GM18517 (cell line): Measurements from ENCODE around the gene OAT.

Experiments used
- ATAC-seq: cut with Tn5 transposase; IDR thresholded peaks from one replicate; pipeline ENCODE4 v1.9.1; 2021; ENCODE audit warnings: mild to moderate bottlenecking, moderate library complexity; ENCODE audit not compliant: unreplicated experiment

OAT gene

DNA sequence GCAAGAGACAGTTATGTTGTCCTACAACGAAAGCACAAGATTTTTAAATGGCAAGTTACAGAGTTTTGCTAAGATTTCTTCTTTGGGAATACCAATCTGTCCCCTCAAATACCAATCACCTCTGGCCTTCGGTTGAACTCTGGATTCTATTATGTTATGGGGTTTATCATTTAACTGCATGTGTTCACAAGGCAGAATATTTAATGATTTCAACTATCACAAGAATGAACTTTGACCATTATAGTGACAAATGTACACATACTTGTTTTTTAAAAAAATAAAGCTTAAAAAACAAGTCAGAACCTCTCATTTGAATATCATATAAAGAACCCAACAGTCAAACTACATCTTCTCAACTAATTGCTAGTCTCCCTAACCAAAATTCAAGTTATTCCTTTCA is 11.3 kb downstream of the OAT start:
- no peak for ATAC-seq

DNA sequence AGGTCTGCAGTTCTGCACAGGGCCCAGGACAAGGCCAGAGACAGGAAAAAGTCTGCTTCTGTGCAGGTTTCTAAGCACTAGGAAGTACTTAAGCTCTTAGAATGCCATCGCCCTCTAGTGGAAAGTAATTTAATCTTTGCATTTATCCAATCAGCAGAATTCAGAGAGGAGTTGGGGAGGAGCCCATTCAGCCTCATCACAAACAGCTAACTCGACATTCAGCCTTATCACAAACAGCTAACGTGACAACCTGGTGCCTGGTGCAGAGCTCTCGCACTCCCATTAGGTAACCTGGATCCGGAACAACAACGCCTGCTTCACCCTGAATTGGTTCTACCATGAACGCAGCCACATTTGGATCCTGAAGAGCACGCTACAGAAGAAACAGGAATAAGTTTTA is 15.2 kb downstream of the OAT start:
- ATAC-seq = peak; percentile 79

DNA sequence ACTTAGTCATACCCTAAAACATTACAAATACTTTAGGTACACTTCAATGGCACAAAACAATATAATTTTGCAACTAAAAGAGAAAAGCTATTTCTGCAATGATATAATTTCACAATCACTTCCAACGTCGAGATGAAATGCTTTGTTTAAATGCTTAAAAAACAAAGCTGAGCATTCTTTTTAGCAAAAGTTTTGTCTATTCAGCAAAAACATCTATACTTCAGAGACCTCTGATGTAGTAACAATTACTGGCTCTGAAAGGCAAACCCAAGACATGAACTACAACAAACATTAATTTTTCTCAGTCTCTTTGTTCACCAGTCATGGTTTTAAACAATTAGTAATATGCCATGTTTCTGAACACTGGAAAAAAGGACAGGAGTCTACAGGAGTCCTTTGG is 16.4 kb downstream of the OAT start:
- no peak for ATAC-seq

DNA sequence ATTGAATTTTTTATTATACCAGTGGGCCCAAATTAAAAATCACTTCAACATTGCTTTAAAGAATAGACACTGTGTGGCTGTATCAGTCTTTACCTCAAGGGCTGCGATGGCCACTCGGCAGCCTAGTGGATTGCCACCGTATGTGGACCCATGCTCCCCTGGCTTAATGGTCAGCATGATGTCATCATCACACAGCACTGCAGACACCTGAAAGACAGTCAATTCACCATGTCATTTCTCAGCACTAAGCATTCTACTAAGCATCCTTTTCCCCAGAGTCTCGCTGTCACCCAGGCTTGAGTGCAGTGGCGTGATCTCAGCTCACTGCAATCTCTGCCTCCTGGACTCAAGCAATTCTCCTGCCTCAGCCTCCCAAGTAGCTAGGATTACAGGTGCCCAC is 17.1 kb downstream of the OAT start:
- ATAC-seq = no peak

DNA sequence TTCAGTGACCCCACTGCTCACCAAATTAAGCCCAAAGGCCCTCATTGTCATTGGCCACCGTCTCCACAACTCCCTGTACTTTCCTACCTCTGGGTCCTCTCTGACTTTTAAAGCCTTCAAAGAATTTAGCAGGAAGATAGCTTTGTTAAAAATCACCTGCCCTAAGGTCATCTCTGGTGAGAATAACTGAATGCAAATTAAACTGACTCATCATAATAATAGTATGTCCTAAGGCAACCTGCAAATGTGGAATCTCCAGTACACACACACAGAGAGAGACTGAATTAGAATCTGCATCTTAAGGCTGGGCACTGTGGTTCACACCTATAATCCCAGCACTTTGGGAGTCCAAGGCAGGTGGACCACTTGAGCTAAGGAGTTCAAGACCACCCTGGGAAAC is 24.1 kb downstream of the OAT start:
- no peak for ATAC-seq

DNA sequence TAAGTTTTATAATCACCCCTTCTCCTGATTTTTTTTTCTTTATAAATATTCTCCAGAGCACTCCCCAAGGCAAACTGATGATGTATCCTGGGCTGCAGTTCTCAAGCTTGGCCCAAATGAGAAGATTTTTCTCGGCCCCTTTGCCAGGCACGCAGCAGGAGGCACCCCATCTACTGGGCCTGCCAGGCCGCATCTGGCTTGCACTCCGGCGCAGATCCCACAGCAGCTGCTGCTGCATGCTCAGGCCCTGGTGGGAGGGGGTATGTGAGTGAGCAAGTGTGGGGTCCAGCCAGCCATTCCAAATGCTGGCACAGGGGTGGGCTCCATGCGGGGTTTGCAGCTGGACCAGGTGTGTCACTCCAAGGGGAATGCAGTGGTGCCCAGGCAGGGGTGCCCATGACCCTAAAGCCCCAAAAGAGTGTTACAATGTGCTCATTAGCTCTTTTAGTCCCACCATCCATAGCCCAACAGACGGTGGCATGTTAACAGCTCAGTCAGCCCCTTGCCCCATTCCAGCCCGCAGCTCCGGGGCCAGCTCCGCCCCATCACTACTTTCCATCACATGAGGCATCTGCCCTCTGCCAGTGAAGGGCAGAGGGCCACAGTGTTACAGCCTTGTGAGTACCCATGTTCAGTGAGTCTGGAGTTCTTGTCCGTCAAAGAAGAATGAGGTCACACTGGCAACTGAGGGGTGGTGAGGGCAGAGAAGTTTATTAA is 25.9 kb downstream of the OAT start:
- ATAC-seq = no peak

DNA sequence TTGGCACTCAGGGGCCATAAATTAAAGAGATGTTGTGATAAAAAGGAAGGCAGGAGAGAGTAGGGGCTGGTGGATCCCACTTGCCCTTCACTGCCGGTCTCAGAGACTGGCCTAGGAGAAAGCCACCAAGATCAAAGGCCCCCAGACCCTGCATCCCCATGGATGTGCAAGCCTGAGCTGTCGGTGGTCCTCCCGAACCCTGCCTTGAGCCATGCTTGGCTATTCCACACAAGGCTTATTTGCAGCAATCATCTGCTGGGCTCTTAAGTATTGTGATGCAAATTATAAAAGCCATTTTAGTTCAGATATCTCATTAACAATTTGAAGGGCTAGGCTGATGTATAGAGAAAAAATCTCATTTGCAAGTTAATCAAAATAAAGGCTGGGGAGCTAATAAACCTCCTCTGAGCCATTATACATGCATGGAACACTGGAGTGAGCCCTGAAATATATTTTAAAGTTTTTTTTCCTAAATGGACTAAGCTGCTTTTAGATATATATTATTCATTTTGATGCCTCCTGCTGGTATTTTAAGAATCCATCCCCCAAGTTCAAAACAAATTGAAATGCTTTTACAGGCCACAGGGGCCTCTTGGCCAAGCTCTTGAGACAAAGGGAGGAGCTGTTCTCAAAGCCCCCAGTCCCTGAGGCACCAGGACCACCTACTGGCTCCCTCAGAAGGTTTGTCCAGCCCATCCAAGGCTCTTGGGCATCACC is 28.1 kb downstream of the OAT start:
- no peak for ATAC-seq

DNA sequence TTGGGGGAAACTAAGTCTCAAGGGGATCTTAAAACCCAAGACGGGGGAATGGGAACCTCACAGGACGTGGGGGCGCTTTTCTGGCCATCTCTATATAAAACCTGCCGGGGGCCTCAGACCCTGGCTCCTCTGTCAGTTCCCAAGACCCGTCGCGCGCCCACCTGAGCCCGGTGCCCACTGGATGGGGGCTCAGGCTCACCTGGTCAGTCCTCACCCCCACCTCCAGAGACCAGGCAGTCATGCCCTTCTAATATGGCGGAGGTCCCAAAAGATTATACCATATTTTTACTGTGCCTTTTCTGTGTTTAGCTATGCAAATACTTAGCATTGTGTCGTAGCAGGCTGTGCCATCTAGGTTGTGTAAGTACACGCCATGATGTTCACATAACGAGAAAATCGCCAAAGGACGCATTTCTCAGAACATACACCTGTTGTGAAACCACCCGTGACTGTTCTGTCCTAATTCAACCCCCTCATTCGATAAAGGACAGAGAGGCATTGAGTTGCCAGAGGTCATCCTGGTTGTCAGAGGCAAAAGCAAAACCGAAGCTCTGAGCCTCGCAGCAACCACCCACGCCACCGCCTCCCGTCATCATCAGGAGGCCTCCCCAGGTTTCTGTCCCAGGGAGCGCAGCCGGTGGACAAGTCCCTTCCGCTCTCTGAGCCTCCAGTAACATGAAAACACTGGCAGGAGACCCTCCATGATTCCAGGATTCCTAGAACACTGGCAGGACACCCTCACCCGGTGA is 28.9 kb downstream of the OAT start:
- ATAC-seq = no peak

DNA sequence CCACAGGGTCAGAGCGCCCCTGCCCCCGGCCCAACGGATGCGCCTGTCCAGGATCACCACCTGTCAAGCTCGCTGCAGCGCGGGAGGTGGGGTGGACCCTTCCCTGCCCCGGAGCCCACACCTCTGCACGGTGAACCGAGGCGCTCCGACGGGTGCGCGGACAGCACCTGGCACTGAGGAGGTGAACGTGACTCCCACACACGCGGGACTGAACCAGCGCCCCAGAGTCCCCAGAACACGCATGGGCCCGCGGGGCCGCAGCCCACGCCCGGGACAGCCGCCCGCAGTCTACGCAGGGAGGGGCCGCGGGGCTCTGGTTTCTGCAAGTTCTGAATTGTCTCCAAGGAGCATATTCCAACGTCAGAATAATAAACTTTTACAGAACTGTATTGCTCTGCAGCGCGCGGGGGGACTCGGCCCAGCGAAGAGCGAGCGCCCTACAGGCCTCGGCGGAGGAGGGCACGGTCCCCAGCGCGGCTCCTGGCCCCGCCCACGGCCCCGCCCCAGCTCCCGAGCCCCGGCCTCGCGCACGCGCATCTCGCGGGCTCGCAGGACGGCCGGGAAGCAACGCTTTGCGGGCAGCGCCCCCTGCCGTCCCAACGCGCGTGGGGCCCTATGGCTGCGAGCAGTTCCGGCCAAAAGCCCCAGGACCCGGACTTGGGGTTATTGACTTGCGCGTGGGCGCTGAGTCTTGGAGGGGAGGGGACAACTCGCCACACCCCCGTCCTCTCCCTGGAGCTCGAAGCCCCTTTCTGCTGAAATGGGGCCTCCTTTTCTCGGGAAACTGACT is 29.7 kb downstream of the OAT start:
- peak; percentile 85 for ATAC-seq

DNA sequence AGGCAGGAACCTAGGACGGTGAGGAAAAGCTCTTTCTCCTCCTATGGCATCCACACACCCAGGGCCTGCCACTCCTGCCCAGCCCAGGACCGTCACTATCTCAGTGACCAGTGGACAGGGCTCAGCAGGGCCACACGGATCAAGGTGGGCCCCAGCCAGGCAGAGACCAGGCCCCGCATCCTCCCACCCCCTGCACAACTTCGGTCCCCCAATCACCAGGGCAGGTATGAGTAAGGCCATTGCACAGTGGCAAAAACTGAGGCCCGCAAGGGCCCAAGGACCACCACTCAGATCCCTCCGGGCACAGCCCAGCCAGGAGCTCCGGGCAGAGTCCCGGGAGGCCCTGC is 30.3 kb downstream of the OAT start:
- ATAC-seq = no peak

DNA sequence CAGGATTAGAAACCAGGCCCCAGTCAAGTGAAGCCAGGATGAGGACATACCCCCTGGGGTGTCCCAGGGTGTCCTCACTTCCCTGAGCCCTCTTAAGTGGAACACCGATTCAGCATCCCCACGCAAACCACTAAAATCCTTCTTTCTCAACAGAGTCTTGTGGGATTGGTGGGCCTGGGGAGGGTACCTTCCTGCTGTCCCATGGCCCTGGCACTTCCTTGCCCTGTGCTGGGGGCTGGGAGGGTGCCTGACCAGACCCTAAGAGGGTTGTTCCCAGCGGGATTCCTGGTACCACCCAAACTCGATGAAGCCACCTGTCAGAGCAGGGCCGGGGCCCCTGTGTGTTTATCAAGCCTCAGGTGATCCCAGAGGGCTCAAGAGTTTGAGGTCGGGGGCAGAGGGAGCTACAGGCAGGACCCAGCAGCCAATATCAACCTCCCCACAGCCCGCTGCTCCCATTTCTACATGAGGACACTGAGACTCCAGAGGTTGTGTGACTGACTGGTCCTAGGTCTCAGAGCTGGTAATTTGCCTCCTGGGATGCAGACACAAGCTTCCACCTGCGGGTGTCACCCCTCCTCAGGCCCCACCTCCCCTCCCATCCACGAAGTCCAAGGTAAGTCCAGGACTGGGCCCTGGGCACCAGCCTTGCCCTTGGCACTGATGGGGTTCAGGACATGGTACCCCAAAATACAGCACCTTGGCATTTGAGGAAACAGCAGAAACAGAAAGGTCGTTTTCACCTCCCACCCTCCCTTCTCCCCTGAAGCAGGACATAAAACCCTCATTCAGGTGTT is 31.4 kb downstream of the OAT start:
- ATAC-seq = no peak

DNA sequence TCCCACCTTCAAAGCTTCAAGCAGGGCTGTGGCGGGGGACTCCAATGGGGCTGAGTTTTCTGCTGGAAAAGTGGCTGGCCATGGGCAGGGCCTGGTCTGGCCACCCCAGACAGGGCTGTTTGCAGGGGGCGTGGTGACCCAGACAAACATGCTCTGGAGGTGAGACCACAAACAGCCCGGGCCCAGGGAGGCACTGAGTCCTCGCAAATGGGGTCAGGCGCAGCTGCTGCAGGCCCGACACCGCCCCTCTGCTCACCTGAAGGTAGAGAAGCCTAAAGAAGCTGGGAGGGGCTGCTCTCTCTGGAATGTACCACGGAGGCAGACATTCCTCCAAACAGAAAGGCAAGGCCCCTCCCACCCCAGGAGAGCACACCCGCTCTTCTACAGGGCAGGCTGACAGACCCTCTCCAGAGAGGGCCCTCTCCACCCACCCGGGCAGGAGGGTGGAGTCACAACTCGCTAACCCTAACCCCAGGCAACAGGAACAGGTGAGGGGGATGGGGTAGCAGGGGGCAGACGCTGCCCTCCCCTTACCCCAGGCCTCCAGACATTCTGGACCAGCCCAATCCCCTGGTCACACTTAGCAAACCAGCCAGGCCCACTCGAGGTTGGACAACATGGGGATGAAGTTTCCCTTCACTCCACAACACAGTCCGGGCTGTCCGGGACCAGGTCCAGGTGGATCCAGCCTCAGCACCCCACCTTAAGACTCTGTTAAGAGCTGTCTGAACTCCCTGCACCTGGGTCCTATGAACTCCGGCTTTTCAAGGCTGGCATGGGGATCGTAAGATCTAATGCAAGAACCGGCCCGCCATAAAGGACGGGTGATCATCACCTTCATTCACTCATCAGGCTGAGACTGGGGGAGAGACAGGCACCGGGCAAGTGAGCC is 32.3 kb downstream of the OAT start:
- no peak for ATAC-seq

DNA sequence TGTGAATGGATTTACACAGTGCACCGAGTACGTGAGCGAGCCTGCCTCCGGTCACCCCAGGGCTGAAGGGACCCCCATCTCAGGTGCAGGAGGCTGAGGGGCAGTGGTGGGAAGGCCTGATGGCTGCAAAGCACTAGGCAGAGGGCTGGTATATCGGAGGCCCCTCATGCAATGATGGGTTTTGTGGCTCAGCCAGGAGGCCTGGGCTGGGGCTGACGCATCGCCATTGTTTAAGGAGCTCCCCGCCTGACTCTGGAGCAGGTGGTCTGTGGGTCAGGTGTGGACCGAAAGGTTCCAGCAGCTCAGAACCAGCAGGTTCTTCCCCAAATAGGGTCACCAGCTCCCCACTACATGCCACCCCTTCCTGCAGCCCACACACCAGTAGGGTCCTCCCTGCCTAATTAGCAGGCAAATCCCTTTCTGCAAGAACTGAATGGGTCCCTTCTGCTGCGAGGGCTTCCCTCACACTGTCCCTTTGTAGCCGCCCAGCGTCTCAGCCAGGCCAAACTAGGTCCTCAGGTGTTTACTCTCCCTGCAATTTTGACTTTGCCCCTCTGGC is 33.0 kb downstream of the OAT start:
- no peak for ATAC-seq

DNA sequence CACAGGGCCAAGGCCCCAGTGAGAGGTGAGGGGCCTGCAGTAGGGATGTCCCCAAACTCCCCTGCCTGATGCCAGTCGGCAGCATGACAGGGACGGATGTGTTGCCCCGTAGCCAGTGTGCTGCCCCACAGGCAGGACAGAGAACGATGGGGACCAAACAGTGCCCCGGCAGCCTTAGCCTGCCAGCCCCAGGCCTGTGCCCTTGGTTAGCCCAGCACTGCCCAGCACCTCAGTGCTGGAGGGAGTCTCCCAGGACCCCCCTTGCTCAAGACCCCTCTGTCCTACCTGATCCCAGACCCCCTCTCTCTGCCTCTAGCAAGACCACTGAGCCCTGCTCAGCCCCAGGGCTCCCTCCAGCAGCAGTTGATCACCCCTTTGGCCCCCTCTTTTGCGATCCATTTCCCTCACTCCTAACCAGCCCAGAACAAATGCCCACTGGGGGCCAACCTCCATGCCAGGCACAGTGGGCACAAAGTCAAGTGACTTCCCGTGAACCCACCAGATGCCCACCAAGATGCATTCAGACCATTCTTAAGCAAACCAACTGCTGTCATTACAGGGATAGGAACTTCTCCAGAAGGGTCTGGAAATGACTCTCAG is 34.0 kb downstream of the OAT start:
- ATAC-seq = no peak

DNA sequence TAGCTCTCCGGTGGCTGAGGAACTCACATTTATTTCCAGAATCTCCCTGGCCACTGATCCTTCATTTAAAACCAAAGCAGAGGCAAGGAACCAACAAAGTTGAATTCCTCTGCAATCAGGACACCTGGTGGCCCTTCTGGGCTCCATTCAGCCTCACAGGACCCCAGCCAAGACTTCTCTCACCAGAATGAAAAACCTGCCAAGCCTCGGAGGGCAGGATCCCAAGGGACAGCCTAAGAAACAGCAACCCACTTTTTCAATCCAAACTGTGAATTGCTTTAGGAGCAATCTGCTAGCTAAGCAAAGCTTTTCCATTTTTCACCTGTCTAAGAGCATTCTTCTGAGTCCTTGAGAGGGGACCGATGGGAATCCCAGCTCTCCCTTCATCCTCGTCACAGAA is 34.6 kb downstream of the OAT start:
- no peak for ATAC-seq

DNA sequence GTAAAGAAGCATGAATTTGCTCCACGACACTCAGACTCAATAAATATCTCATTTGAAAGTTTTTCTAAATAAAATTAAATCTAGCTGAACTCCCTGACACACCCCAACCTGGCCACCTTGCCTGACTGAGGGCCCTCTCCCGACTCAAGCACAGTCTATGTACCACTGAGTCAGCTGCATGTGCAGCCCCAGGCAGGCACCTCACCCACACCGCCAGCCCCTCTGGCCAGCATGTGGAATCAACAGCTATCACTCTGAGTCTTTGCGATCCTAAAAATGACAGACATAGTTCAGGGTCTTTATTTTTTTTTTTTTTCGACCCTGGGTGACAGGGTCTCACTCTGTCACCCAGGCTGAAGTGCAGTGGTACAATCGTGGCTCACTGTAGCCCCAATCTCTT is 35.2 kb downstream of the OAT start:
- ATAC-seq = no peak

DNA sequence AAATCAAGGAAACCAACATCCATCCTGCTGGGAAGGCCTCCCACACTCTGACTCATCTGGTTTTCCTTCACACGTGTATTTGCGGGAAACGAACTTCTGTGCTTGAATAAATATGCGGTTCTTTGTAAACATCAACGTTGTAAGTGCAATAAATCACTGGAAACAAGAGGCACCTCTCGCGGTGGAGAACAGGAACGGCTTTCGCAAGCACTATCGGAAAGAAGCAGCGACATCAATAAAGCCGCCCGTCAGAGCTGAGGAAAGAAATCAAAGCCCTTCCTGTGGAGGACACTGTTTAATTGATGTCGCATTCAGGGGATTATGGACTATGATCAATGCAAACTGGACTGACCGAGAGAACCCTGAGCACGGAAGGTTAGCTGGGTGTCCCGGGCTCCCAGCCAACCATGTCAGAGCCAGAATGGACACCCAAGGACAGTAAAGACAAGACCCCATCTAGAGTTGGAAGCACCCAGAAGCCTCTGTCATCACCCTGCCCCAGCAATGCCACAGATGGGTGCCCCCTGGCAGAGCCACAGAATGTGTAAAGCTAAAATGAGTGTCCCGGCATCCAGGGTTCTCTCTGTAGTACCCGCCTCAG is 37.6 kb downstream of the OAT start:
- no peak for ATAC-seq

DNA sequence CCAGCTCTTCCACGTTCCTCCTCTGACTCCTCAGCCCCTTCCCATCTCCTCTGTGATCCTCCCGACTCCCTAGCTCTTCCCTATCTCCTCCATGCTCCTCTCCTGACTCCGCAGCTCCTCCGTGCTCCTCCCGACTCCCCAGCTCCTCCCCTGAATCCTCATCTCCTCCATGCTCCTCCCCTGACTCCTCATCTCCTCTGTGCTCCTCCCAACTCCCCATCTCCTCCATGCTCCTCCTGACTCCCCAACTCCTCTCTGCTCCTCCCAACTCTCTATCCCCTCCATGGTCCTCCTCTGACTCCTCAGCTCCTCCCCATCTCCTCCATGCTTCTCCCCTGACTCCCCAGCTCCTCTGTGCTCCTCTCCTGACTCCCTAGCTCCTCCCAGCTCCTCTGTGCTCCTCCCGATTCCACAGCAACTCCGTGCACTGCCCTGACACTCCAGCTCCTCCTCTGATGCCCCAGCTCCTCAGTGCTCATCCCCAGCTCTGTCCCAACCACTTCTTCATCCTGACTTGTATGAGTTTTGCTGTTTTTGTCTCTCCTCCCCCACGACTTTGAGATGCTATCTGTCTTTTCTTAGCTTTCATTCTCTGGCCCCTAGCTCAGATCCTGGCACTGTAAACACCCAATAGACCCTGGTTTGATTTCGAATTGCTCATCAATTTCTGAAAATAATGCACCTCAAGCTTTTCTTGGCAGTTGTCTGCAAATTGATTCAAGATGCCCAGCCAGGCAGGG is 38.3 kb downstream of the OAT start:
- no peak for ATAC-seq
